ENCODE results near the gene TFF1.

The TFF1 gene

DNA sequence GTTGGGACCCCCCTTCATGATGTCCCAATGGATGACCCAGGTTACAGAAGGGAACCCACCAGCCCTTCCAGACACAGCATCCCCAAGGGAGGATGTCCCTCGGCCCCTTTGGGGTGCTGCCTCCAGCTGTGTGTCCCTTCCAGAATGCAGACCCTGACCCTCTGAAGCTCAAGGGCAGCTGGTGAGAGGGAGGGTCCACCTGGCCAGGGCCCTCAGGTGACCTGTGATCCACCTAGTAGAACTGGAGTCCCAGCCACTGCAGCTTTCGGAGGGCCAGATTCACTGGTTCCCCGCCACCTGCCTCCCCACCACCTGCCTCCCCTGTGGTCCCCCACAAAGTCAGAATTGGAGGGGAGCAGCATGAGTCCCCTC lies 9.6 kb upstream of the TFF1 start:
- Histone ChIP-seq H3K27me3 (peaks cover 12% of the 10 kb centered on the region), H3K4me1 (ENCODE audit: control insufficient read depth in 1 of 2, insufficient read depth in 1 of 2, low read depth in 1 of 2, low read length in 1 of 2) (no peaks in the 10 kb centered on the region), H3K36me3 (no peaks in the 10 kb centered on the region), H3K4me3 (ENCODE audit: low read depth in 1 of 2, low read length in 1 of 2) (no peak overlapping the region), H3K27ac (no peak overlapping the region), H3K9me3 (no peaks in the 10 kb centered on the region)
- no peak for TF ChIP-seq CTCF (IDR thresholded peaks at IDR 0.05)

DNA sequence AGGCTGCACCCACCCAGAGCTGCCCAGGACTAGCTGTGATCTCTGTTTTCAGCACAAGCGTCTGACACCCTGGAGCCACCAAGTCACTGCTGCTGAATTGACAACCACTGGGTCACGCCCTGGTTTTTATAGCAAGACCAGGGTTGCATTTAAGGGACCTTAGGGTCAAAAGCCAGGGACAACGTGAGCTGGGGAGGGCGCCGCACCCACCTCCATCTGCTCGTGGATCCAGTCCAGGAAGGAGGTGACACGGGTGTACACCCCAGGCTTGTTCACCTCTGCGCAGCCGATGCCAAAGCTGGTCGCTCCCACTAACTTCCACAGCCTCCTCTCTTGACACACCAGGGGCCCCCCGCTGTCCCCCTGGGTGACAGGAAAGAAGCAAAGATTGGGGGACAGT lies 9.2 kb upstream of the TFF1 start:
- Histone ChIP-seq H3K9me3 (no peaks in the 10 kb centered on the region), H3K4me1 (ENCODE audit: control insufficient read depth in 1 of 2, insufficient read depth in 1 of 2, low read depth in 1 of 2, low read length in 1 of 2) (no peaks in the 10 kb centered on the region), H3K36me3 (no peaks in the 10 kb centered on the region), H3K27ac (no peak overlapping the region), H3K27me3 (peaks cover 12% of the 10 kb centered on the region), H3K4me3 (ENCODE audit: low read depth in 1 of 2, low read length in 1 of 2) (no peak overlapping the region)
- no peak for TF ChIP-seq CTCF (IDR thresholded peaks at IDR 0.05)

DNA sequence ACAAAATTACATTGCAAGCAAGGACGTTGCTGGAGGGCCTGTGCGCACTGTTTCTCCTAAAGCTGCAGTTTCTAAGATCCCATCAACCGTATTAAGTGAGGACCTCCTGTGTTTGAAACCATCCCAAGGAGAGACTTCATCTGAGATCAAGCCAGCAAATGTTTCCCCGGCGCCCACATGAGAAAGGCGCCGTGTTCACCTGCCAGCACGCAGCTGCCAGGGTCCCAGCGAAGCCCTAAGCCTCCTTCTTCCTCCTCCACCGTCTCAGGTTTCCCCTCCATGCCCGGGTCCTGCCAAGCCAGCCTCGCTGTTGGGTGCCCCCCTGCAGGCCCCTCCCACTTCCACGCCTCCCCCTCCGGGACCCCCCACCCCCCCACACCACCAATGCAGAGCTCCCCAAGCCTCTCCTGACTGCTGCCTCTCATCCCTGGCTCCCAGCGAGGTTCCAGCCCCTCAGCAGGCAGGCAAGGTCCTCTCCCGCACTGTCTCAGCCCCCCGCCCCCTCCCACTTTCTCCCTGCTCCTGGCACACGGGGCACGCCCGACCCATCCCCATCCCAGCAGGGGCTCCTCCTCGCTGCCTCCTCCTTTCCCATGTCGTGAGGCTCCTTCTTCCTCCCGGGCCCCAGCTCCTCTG lies 8.6 kb upstream of the TFF1 start:
- no peaks in the 10 kb centered on the region for H3K36me3 ChIP-seq
- H3K27me3 ChIP-seq, result peaks cover 12% of the 10 kb centered on the region
- no peaks in the 10 kb centered on the region for H3K4me1 ChIP-seq (ENCODE audit: control insufficient read depth in 1 of 2, insufficient read depth in 1 of 2, low read depth in 1 of 2, low read length in 1 of 2)
- TF ChIP-seq CTCF (IDR thresholded peaks at IDR 0.05), result no peak
- H3K4me3 ChIP-seq (ENCODE audit: low read depth in 1 of 2, low read length in 1 of 2), result no peak overlapping the region
- H3K9me3 ChIP-seq, result no peaks in the 10 kb centered on the region
- no peak overlapping the region for H3K27ac ChIP-seq

GRCh38 chr21:42374457-42374856 lies 8.1 kb upstream of the TFF1 start:
- no peaks in the 10 kb centered on the region for H3K9me3 ChIP-seq
- H3K36me3 ChIP-seq, result no peaks in the 10 kb centered on the region
- H3K4me3 ChIP-seq (ENCODE audit: low read depth in 1 of 2, low read length in 1 of 2), result no peak overlapping the region
- no peaks in the 10 kb centered on the region for H3K4me1 ChIP-seq (ENCODE audit: control insufficient read depth in 1 of 2, insufficient read depth in 1 of 2, low read depth in 1 of 2, low read length in 1 of 2)
- peaks cover 12% of the 10 kb centered on the region for H3K27me3 ChIP-seq
- TF ChIP-seq CTCF (IDR thresholded peaks at IDR 0.05), result no peak
- no peak overlapping the region for H3K27ac ChIP-seq

GRCh38 chr21:42373908-42374455 lies 7.6 kb upstream of the TFF1 start:
- no peak overlapping the region for H3K4me3 ChIP-seq (ENCODE audit: low read depth in 1 of 2, low read length in 1 of 2)
- peaks cover 12% of the 10 kb centered on the region for H3K27me3 ChIP-seq
- no peaks in the 10 kb centered on the region for H3K9me3 ChIP-seq
- TF ChIP-seq CTCF (IDR thresholded peaks at IDR 0.05), result no peak
- no peak overlapping the region for H3K27ac ChIP-seq
- no peaks in the 10 kb centered on the region for H3K4me1 ChIP-seq (ENCODE audit: control insufficient read depth in 1 of 2, insufficient read depth in 1 of 2, low read depth in 1 of 2, low read length in 1 of 2)
- H3K36me3 ChIP-seq, result no peaks in the 10 kb centered on the region
